Endothelial cell of umbilical vein (primary cell): ENCODE data around the gene BPIFA2. TPM values are rescaled to one million over a fixed set of nuclear protein-coding genes. Genes with fewer than 3 reads are reported as not detected.

Experiments used
- BruUV-seq: library from RNA; stranded (reverse); fragments of 400-500 nt; replicated peaks from 2 replicates; lab custom pipeline; 2021; lab: Mats Ljungman, UMichigan
- CTCF ChIA-PET: fragments of 300-600, 350-600 bp; sonication (Branson Sonifier 250); formaldehyde crosslinking; loops from one replicate; lab custom pipeline; 2021; ENCODE audit warnings: antibody characterized with exemption, inconsistent platforms; lab: Charles Lee
- POLR2A ChIA-PET: fragments of 300-600, 350-600 bp; sonication (Branson Sonifier 250); formaldehyde crosslinking; loops from one replicate; lab custom pipeline; 2021; ENCODE audit warnings: antibody characterized with exemption, inconsistent platforms; lab: Charles Lee
- DNase-seq: peaks from one replicate; pipeline ENCODE4 v3.0.0-alpha.2; 2011; ENCODE audit warnings: low read depth, low spot score
- FAIRE-seq: peaks from 2 replicates; lab custom pipeline; 2011; peaks lifted over from hg19 to GRCh38; lab: Jason Lieb, UNC
- H2AFZ ChIP-seq: 2 replicates; pipeline ENCODE4 v1.6.0; 2012; ENCODE audit warnings: low read depth, low read length, control low read depth, inconsistent platforms
- H3K27ac ChIP-seq: 2 replicates; pipeline ENCODE4 v1.5.1; 2011; ENCODE audit warnings: low read depth, mild to moderate bottlenecking, control low read depth, low read length, moderate library complexity; ENCODE audit not compliant: insufficient read depth
- H3K27me3 ChIP-seq, 2 experiments: 2 replicates each; pipeline versions ENCODE4 v1.6.0 to v1.6.1; 2011; ENCODE audit warnings: low read length in 2 of 2, mixed read lengths in 1 of 2; ENCODE audit not compliant: control insufficient read depth in 2 of 2, insufficient read depth in 2 of 2
- H3K36me3 ChIP-seq, 2 experiments: 2 replicates in 1 of 2; 3 replicates in 1 of 2; pipeline ENCODE4 v1.5.1; 2011; ENCODE audit warnings: low read length in 2 of 2, mild to moderate bottlenecking in 1 of 2, moderate library complexity in 1 of 2; ENCODE audit not compliant: control insufficient read depth in 2 of 2, insufficient read depth in 2 of 2; ENCODE audit errors: extremely low read depth in 1 of 2
- H3K4me1 ChIP-seq: 3 replicates; pipeline ENCODE4 v1.5.1; 2011; ENCODE audit warnings: mild to moderate bottlenecking, low read length; ENCODE audit not compliant: control insufficient read depth, insufficient read depth; ENCODE audit errors: extremely low read depth
- H3K4me2 ChIP-seq: 2 replicates; pipeline ENCODE4 v1.6.1; 2011; ENCODE audit warnings: low read length, control low read depth, mixed read lengths; ENCODE audit not compliant: insufficient read depth
- H3K4me3 ChIP-seq, 3 experiments: fragments of 200-600 bp in 1 of 3; sonication (generic), shearing (Covaris generic) in 1 of 3; replicated peaks in 1 of 3; 2 replicates each; pipeline ENCODE4 v1.5.1; 2011 to 2016; ENCODE audit warnings: control low read depth in 3 of 3, low read length in 3 of 3, mild to moderate bottlenecking in 2 of 3, inconsistent platforms in 1 of 3, low read depth in 1 of 3, moderate library complexity in 1 of 3; ENCODE audit not compliant: insufficient read depth in 1 of 3
- H3K79me2 ChIP-seq: 2 replicates; pipeline ENCODE4 v1.6.0; 2012; ENCODE audit warnings: low read length, inconsistent platforms; ENCODE audit not compliant: control insufficient read depth, insufficient read depth
- H3K9ac ChIP-seq: replicated peaks from 2 replicates; pipeline ENCODE3; 2011; ENCODE audit warnings: low read length, control low read depth; ENCODE audit not compliant: insufficient read depth; ENCODE audit errors: extremely low read depth
- H3K9me1 ChIP-seq: replicated peaks from 3 replicates; pipeline ENCODE4 v1.6.0; 2011; ENCODE audit warnings: mild to moderate bottlenecking, low read length; ENCODE audit not compliant: control insufficient read depth, insufficient read depth; ENCODE audit errors: extremely low read depth
- H3K9me3 ChIP-seq: replicated peaks from 2 replicates; pipeline ENCODE4 v1.5.1; 2012; ENCODE audit warnings: low read length, inconsistent platforms; ENCODE audit not compliant: control insufficient read depth, insufficient read depth
- H4K20me1 ChIP-seq: replicated peaks from 2 replicates; pipeline ENCODE3; 2011; ENCODE audit warnings: mild to moderate bottlenecking, low read length; ENCODE audit not compliant: control insufficient read depth, insufficient read depth; ENCODE audit errors: extremely low read depth
- CTCF ChIP-seq, 2 donors: IDR thresholded peaks; 1 replicate in 1 of 2; 2 replicates in 1 of 2; pipeline ENCODE4 v1.5.1; 2011; ENCODE audit warnings: low read length in 2 of 2, mild to moderate bottlenecking in 2 of 2, moderate library complexity in 2 of 2, control low read depth in 1 of 2, inconsistent platforms in 1 of 2, low read depth in 1 of 2; ENCODE audit not compliant: insufficient read depth in 1 of 2; ENCODE audit errors: extremely low read depth in 1 of 2
- EZH2 ChIP-seq: IDR thresholded peaks from 2 replicates; pipeline ENCODE4 v1.6.1; 2012; ENCODE audit warnings: borderline replicate concordance, low read depth, mild to moderate bottlenecking, moderate library complexity, low read length, inconsistent platforms; ENCODE audit not compliant: severe bottlenecking
- FOS ChIP-seq: IDR thresholded peaks from 2 replicates; pipeline ENCODE4 v1.6.1; 2011; ENCODE audit warnings: mild to moderate bottlenecking, low read length, moderate library complexity, borderline replicate concordance; ENCODE audit not compliant: insufficient read depth
- GATA2 ChIP-seq: IDR thresholded peaks from 2 replicates; pipeline ENCODE4 v1.7.0; 2011; ENCODE audit warnings: low read depth, mild to moderate bottlenecking, moderate library complexity, mixed read lengths, low read length; ENCODE audit not compliant: insufficient read length, insufficient read depth
- JUN ChIP-seq: IDR thresholded peaks from 2 replicates; pipeline ENCODE4 v1.6.1; 2011; ENCODE audit warnings: borderline replicate concordance, low read depth; ENCODE audit not compliant: insufficient read length, insufficient read depth
- MAX ChIP-seq: IDR thresholded peaks from 2 replicates; pipeline ENCODE4 v1.6.1; 2011; ENCODE audit not compliant: insufficient read depth, insufficient read length
- MYC ChIP-seq: IDR thresholded peaks from one replicate; pipeline ENCODE4 v1.6.1; 2011; ENCODE audit warnings: mild to moderate bottlenecking, low read depth, low read length
- POLR2A ChIP-seq: IDR thresholded peaks from 2 replicates; pipeline ENCODE4 v1.6.1; 2012; ENCODE audit warnings: low read depth, mild to moderate bottlenecking, control low read depth, low read length
- POLR2AphosphoS5 ChIP-seq: IDR thresholded peaks from 2 replicates; pipeline ENCODE4 v1.6.1; 2012; ENCODE audit warnings: low read depth, mild to moderate bottlenecking, control low read depth, low read length, moderate library complexity; ENCODE audit not compliant: insufficient read depth
- dilution Hi-C: fragments of 300-500 bp; cut with MboI; formaldehyde crosslinking; loops from one replicate; pipeline ENCODE4 v1.15.0; 2019; ENCODE audit warnings: low sequenced_read_pairs; ENCODE audit not compliant: extremely low pct_ligation_motif_present
- intact Hi-C: fragments of 100-400 bp; cut with micrococcal nuclease; formaldehyde crosslinking; loops from one replicate; pipeline ENCODE4 v1.10.0; 2022
- polyA plus RNA-seq, 4 experiments: library from polyadenylated mRNA; depleted of rRNA in 3 of 4; stranded (reverse) in 3 of 4; unstranded in 1 of 4; fragments of >200 nt; gene quantifications; 2 replicates each; pipeline versions ENCODE4 v1.2.1 to v1.2.3, GENCODE V29; 2011 to 2012; ENCODE audit warnings: missing spikeins in 1 of 4
- total RNA-seq: library from RNA; stranded (reverse); gene quantifications from 2 replicates; pipeline ENCODE4 v1.2.3, GENCODE V29; 2021

The BPIFA2 gene
- total and polyA plus RNA-seq, 2 donors (not counting 3 experiments of a cell fraction or from before 2014, with no cell fraction given): not detected

GRCh38 chr20:33176101-33176500 is 8.1 kb downstream of the BPIFA2 start:
- no peaks in the 10 kb centered on the region for H3K9me3 ChIP-seq
- H3K9me1 ChIP-seq: no peaks in the 10 kb centered on the region
- no peak overlapping the region for H3K9ac ChIP-seq
- no peak overlapping the region for H3K4me3 ChIP-seq
- H3K4me2 ChIP-seq: no peak overlapping the region
- dilution Hi-C loops: no loop called here
- CTCF ChIA-PET: no interaction called here
- H3K27ac ChIP-seq: no peak overlapping the region
- H2AFZ ChIP-seq: no peak overlapping the region
- intact Hi-C loops: no loop called here
- FAIRE-seq (no peak), DNase-seq (no peak)
- no peaks in the 10 kb centered on the region for H3K4me1 ChIP-seq
- no peaks in the 10 kb centered on the region for H3K36me3 ChIP-seq
- H3K79me2 ChIP-seq: no peaks in the 10 kb centered on the region
- POLR2A ChIA-PET: no interaction called here
- TF ChIP-seq POLR2A (no peak), GATA2 (no peak), CTCF (IDR thresholded peaks at IDR 0.05; ENCODE audit: extremely low read depth in 1 of 2, insufficient read depth in 1 of 2, low read depth in 1 of 2, low read length in 2 of 2) (no peak), POLR2AphosphoS5 (no peak), JUN (no peak), MAX (no peak), EZH2 (no peak), MYC (no peak), FOS (no peak)
- no TSS peak for BruUV-seq
- H3K27me3 ChIP-seq: no peaks in the 10 kb centered on the region
- H4K20me1 ChIP-seq: no peaks in the 10 kb centered on the region
